ENCODE data around the gene OTUB2. TPM values are rescaled to one million over a fixed set of nuclear protein-coding genes. Genes with fewer than 3 reads are reported as not detected.
"Not testable (repeated sequence)": the region's sequence is repeated elsewhere in the genome, so short reads cannot be mapped to it uniquely, and the experiment has no call there.

Gene OTUB2
- total RNA-seq, 1 experiment from 2014 or later: 0.63 TPM

DNA sequence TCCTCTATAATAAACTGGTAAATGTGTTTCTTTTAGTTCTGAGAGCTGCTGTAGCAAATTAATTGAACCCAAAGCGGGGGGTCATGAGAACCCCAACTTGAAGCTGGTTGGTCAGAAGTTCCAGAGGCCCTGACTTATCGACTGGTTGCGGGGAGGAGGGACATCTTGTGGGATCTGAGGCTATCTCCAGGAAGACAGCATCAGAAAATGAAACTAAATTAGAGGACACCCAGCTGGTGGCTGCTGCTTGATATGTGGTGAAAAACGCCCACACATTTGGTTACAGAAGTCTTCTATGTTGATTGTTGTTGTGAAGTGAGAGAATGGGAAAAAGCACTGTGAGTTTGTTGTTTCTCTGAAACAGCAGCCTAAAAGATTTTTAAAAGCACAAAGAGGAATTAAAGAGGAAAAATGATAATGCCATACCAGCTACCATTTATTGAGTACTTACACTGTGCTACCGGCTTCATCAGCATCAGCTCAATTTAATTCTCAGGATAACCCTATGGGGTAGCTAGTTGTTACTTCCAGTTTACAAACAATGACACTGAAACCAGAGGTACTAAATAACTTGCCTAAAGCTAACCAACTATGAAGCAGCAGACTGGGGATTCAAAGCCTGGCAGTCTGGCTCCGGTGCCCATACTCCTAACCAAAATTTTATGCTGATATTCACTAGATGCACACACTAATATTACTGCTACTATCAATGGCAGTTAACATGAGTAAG lies 30.6 kb downstream of the OTUB2 start:
- DNase-seq: no peak
- Histone ChIP-seq H3K9me3 (no peaks in the 10 kb centered on the region), H3K27me3 (no peaks in the 10 kb centered on the region), H3K36me3 (peaks cover 28% of the 10 kb centered on the region), H3K4me3 (no peak overlapping the region)

GRCh38 chr14:94058128-94058673 lies 32.1 kb downstream of the OTUB2 start:
- H3K9me3 ChIP-seq: no peaks in the 10 kb centered on the region
- no peak overlapping the region for H3K4me3 ChIP-seq
- DNase-seq: no peak
- peaks cover 30% of the 10 kb centered on the region for H3K36me3 ChIP-seq
- no peaks in the 10 kb centered on the region for H3K27me3 ChIP-seq

DNA sequence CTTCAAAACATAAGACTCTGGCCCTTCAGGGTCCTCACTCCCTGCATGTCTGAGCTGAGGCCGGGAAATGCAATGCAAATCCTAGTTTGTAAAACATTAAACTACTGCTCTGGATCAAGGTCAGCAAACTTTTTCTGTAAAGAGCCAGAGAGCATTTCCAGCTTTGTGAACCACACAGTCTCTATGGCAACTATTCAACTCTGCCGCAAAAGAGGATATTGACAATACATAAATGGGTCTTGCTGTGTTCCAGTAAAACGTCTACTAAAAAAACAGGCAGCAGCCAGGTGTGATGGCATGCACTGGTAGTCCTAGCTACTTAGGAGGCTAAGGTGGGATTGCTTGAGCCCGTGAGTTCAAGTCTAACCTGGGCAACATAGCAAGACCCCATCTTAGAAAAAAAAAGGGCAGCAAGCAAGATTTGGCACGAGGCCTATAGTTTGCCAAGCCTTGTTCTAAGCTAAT lies 32.6 kb downstream of the OTUB2 start:
- H3K36me3 ChIP-seq: peaks cover 30% of the 10 kb centered on the region
- DNase-seq: no peak
- H3K27me3 ChIP-seq: no peaks in the 10 kb centered on the region
- H3K9me3 ChIP-seq: no peaks in the 10 kb centered on the region
- H3K4me3 ChIP-seq: no peak overlapping the region

DNA sequence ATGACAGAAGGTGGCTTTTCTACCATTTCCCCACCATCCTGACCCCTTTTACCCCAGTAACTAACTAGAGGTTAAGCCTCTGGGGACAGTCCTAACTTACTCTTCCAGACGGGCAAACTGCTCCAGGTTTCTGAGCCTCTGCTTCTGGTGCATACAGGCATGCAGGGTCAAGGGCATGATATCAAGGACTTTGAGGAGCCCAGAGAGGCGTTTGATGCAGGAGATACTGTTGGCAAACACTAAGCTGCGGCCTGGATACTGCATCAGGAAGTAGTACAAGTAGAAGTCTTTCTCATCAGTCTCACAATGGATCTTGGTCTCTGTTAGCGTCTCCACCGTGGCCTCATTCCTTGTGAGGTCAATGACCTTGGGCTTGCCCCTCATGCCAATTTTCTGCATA lies 33.9 kb downstream of the OTUB2 start:
- DNase-seq: no peak
- Histone ChIP-seq H3K36me3 (peaks cover 30% of the 10 kb centered on the region), H3K9me3 (no peaks in the 10 kb centered on the region), H3K4me3 (no peak overlapping the region), H3K27me3 (no peaks in the 10 kb centered on the region)

DNA sequence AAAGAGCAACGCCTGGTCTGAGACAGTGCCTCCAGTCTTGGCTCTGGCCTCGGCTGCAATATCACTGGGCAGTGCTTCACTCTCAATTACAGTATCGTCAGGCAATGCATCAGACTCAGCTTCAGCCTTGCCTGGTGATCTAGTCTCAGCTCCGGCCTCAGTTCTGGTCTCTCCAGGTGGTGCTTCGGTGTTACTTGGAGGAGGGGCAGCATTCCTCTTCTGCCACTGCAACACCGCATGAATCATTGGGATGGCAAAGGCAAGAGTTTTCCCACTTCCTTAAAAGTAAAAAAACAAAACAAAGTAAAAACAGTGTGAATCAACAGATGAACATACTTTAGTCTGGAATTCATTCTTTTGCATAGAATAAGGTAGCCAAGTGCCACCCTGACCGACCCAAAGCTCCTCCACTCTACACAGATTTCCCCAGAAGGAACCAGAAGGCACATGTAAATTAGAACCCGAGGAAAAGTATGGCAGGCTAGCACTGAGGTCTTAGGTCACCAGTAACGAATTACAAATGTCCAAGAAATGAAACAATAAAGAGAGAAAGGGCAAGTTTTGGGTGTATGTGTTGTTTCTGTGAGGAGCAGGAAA lies 36.3 kb downstream of the OTUB2 start:
- H3K27me3 ChIP-seq: no peaks in the 10 kb centered on the region
- no peak overlapping the region for H3K4me3 ChIP-seq
- peak; percentile 14 for DNase-seq
- H3K9me3 ChIP-seq: no peaks in the 10 kb centered on the region; the same call in 1 of the 2 replicates
- H3K36me3 ChIP-seq: peaks cover 23% of the 10 kb centered on the region

GRCh38 chr14:94066089-94066676 lies 40.0 kb downstream of the OTUB2 start:
- H3K27me3 ChIP-seq: no peaks in the 10 kb centered on the region
- no peak overlapping the region for H3K4me3 ChIP-seq
- peaks cover 15% of the 10 kb centered on the region; the same call in 1 of the 2 replicates for H3K9me3 ChIP-seq
- peaks cover 10% of the 10 kb centered on the region for H3K36me3 ChIP-seq
- no peak for DNase-seq

DNA sequence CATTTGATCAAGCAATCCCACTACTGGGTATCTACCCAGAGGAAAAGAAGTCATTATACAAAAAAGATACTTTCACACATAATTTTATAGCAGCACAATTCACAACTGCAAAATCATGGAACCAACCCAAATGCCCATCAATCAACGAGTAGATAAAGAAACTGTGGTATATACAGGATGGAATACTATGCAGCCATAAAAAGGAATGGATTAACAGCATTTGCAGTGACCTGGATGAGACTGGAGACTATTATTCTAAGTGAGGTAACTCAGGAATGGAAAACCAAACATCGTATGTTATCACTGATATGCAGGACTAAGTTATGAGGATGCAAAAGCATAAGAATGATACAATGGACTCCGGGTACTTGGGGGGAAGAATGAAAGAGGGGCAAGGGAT lies 45.9 kb downstream of the OTUB2 start:
- H3K4me3 ChIP-seq, H3K27me3 ChIP-seq, DNase-seq: not testable (repeated sequence)
- peaks cover 28% of the 10 kb centered on the region for H3K9me3 ChIP-seq
- peaks cover 25% of the 10 kb centered on the region for H3K36me3 ChIP-seq

DNA sequence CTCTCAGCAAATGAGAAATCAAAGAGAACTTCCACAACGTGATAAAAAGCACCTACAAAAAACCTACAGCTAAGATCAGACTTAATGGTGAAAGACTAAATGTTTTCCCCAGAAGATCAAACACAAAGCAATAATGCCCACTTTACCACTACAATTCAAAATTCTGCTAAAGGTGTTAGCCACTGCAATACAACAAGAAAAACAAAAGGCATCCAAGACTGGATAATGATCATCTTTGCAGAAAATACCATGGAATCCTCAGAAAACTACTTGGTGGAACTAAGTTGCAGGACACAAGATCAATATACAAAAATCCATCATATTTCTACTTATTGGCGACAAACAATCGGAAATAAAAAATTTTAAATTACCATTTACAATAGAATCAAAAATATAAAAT lies 48.4 kb downstream of the OTUB2 start:
- DNase-seq: no peak
- Histone ChIP-seq H3K9me3 (peaks cover 21% of the 10 kb centered on the region), H3K36me3 (peaks cover 50% of the 10 kb centered on the region), H3K4me3 (no peak overlapping the region), H3K27me3 (no peaks in the 10 kb centered on the region)

DNA sequence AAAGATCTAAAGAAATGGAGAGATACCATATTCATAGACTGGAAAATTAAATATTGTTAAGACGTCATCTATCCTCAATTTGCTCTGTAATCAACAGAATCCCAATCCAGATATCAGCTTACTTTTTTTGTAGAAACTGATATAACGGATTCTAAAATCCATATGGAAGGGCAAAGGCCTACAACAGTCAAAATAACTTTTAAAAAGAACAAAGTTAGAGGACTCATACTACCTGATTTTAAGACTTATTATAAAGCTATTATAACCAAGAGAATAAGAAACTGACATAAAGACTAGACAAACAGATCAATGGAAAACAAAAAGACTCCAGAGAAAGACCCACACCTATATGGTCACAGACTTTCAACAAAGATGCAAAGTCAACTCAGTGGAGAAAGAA lies 48.9 kb downstream of the OTUB2 start:
- no peak for DNase-seq
- Histone ChIP-seq H3K36me3 (peaks cover 51% of the 10 kb centered on the region), H3K27me3 (no peaks in the 10 kb centered on the region), H3K9me3 (peaks cover 21% of the 10 kb centered on the region), H3K4me3 (no peak overlapping the region)

DNA sequence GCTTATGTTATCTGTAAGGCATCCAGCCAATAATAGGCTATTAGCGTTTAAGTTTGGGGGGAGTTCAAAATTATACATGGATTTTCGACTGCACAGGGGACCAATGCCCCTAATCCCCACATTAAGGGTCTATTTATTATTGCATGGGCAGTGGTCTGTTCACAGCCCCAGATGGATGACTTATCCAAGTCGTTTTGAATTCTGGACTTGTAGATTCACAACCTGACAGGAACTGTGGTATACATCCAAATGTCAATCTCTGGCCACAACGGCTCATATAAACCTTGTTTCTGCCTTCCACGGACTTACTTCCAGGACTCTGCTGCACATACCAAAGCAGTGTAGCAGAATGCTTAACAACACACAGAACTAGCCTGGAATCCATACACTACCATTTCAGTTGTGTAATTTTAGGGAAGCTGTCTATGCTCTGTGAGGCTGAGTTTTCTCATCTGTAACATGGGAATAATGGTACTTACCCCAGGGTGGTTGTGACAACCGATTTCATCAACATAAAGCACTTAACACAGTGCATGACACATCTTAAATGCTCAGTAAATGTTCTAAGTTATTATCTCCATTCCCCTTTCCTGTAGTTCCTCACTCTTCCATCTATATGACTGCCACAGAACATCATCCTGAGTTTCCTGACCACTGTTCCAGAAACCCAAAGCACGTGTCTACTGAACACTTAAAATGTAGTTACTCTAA lies 51.1 kb downstream of the OTUB2 start:
- no peak overlapping the region for H3K4me3 ChIP-seq
- peaks cover 10% of the 10 kb centered on the region for H3K9me3 ChIP-seq
- DNase-seq: no peak
- H3K36me3 ChIP-seq: peaks cover 53% of the 10 kb centered on the region
- H3K27me3 ChIP-seq: no peaks in the 10 kb centered on the region

DNA sequence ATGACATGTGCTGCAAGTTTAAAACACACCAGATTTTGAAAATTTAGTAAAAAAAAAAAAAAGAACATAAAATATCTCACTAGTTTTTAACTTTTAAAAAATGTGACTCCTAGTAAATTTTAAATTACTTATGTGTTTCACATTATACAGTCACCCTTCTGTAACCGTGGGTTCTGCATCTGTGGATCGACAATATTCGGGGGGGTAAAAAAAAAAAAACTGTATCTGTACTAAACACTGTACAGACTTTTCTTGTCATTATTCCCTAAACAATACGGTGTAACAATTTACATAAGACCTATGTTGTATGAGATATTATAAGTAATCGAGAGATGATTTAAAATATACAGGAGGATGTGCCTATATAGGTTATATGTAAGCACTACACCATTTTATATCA lies 51.7 kb downstream of the OTUB2 start:
- DNase-seq: no peak
- H3K4me3 ChIP-seq: no peak overlapping the region
- peaks cover 53% of the 10 kb centered on the region for H3K36me3 ChIP-seq
- H3K27me3 ChIP-seq: no peaks in the 10 kb centered on the region
- H3K9me3 ChIP-seq: peaks cover 6% of the 10 kb centered on the region

DNA sequence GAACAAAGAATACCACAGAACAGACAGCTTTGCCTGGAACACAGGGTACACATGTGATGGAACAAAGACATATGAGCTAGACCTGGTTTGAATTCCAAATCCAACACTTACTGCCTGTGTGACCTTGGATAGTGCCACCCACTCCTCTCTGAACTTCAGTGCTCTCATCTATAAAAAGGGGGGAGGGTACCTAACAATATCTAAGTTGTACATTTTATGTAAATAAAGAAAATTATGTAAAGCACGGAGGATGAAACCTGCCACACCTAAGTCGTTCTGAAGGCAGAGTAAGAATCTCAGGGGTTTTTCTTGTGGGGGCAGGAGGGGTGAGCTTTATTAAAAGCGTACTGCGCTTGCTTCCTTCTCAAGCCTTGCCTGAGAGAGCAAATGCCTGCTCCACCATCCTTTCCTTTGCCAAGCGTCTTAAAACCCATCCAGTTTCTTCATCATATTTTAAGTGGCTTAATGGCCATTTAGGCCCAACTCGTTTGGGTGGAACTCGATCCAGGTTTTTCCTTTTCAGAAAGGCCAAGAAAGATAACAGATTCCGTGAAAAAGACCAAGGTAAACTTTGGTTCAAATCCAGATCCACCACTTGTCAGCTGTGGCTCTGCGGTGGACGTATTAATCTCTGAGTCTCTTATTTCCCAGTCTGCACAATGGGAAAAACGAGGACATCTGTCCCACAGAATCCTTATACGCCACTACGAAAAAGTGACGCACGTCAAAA lies 53.9 kb downstream of the OTUB2 start:
- Histone ChIP-seq H3K36me3 (peaks cover 44% of the 10 kb centered on the region), H3K4me3 (peak overlapping the region; percentile 89), H3K27me3 (no peaks in the 10 kb centered on the region), H3K9me3 (peaks cover 4% of the 10 kb centered on the region)
- DNase-seq: no peak

- Histone ChIP-seq H3K9me3 (no peaks in the 10 kb centered on the region; the same call in none of the 2 replicates), H3K36me3 (peaks cover 37% of the 10 kb centered on the region), H3K4me3 (peak within 1 kb of the TSS; percentile 89), H3K27me3 (no peaks in the 10 kb centered on the region)
- peak; percentile 92 for DNase-seq
These were observed 54.7 kb downstream of the OTUB2 start, which contains the start of the genes DDX24 and IFI27L1 for GRCh38 chr14:94080621-94081385. Gene DDX24, minus strand, starts transcription at chr14:94081202. Its CDS starts 1,460 bp downstream, at chr14:94079742. Gene IFI27L1, plus strand, starts transcription at chr14:94081310. Its CDS starts 15,628 bp downstream, at chr14:94096938.

DNA sequence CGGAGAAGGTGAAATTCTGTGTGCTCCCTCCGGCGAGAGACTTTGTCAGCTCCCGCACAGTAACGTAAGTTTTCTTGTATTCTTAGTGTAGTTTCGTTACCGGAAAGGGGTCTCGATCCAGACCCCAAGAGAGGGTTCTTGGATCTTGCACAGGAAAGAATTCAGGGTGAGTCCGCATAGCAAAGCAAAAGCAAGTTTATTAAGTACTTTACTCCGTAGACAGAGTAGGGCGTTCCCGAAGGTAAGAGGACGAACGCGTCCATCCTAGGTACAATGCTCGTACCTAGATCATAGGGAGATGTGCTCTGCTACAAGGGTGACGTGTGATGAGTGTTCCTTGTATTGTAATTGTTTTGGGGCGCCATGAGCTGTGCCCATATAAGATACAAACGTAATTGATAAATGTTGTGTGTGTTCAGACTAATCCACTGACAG lies 55.3 kb downstream of the OTUB2 start:
- Histone ChIP-seq H3K36me3 (peaks cover 31% of the 10 kb centered on the region), H3K9me3 (no peaks in the 10 kb centered on the region; the same call in 1 of the 2 replicates), H3K27me3 (no peaks in the 10 kb centered on the region), H3K4me3 (peak overlapping the region; percentile 89)
- no peak for DNase-seq

DNA sequence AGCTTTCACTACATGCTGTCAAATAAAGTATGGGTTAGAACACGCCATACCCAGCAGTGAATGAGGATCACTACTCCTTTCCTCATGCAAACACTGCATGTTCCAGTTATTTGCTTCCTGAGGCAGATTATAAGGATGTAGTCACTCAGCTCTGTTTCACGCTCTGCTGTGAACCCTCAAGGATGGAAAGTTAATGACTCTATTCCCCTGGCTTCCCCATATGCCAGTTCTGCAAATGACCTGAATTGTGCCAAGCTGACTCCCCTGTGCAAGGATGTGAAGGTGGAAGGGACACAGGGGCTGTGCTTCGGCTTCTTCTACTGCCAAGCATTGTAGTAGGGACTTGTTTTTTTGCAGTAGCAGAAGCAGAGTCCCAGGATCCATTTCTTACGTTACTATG lies 61.8 kb downstream of the OTUB2 start:
- no peaks in the 10 kb centered on the region for H3K9me3 ChIP-seq
- H3K27me3 ChIP-seq: no peaks in the 10 kb centered on the region
- no peak for DNase-seq
- no peaks in the 10 kb centered on the region for H3K36me3 ChIP-seq
- H3K4me3 ChIP-seq: no peak overlapping the region
